B cell (primary cell): ENCODE results near the gene RAD9A. TPM values are rescaled to one million over a fixed set of nuclear protein-coding genes. Genes with fewer than 3 reads are reported as not detected.
A peak's percentile ranks its signal among the peaks of the same experiment; 100 is the strongest.

Source experiments
- ATAC-seq: fragments of 200-7000 bp; cut with Tn5 transposase; one replicate; pipeline ENCODE4 v1.10.0; 2021; ENCODE audit warnings: low read depth, mild to moderate bottlenecking, moderate number of reproducible peaks, moderate library complexity
- CTCF ChIA-PET: fragments of 350-600 bp; sonication (Branson Sonifier 250); formaldehyde crosslinking; loops from one replicate; lab custom pipeline; 2021; ENCODE audit warnings: antibody characterized with exemption, inconsistent platforms; lab: Charles Lee
- POLR2A ChIA-PET: fragments of 350-600 bp; sonication (Branson Sonifier 250); formaldehyde crosslinking; loops from one replicate; lab custom pipeline; 2021; ENCODE audit warnings: antibody characterized with exemption; lab: Charles Lee
- DNase-seq: peaks from one replicate; pipeline ENCODE4 v3.0.0; 2013
- H2AFZ ChIP-seq: 2 replicates; pipeline ENCODE4 v1.6.1; 2012; ENCODE audit warnings: mild to moderate bottlenecking, low read depth, low read length; ENCODE audit not compliant: insufficient read depth, poor library complexity, severe bottlenecking
- H3K27ac ChIP-seq, 2 donors: 1 replicate in 1 of 2; 2 replicates in 1 of 2; pipeline ENCODE4 v1.5.1; 2012 to 2013; ENCODE audit warnings: low read length in 2 of 2, mild to moderate bottlenecking in 2 of 2, moderate library complexity in 1 of 2
- H3K27me3 ChIP-seq, 4 experiments: fragments of 200-600 bp in 1 of 4; sonication (generic) in 1 of 4; replicated peaks in 1 of 4; 1 replicate in 2 of 4; 2 replicates in 2 of 4; pipeline versions ENCODE4 v1.6.1 to v1.7.0; 2013 to 2016; ENCODE audit warnings: low read length in 3 of 4, mild to moderate bottlenecking in 2 of 4, mixed read lengths in 1 of 4, moderate library complexity in 1 of 4; ENCODE audit not compliant: insufficient read depth in 4 of 4, control insufficient read depth in 3 of 4; ENCODE audit errors: control extremely low read depth in 1 of 4
- H3K36me3 ChIP-seq, 2 experiments: replicated peaks in 1 of 2; 1 replicate in 1 of 2; 2 replicates in 1 of 2; pipeline versions ENCODE4 v1.6.1 to v1.7.1; 2013; ENCODE audit warnings: low read length in 1 of 2; ENCODE audit not compliant: insufficient read depth in 2 of 2, control insufficient read depth in 1 of 2; ENCODE audit errors: control extremely low read depth in 1 of 2, extremely low read depth in 1 of 2
- H3K4me1 ChIP-seq, 2 donors: fragments of 200-600 bp in 1 of 2; sonication (generic) in 1 of 2; 1 replicate in 1 of 2; 2 replicates in 1 of 2; pipeline versions ENCODE4 v1.5.1 to v1.6.1; 2013 to 2017; ENCODE audit warnings: low read length in 2 of 2; ENCODE audit not compliant: control insufficient read depth in 2 of 2, insufficient read depth in 2 of 2
- H3K4me2 ChIP-seq: replicated peaks from 2 replicates; pipeline ENCODE3; 2012; ENCODE audit warnings: mild to moderate bottlenecking, low read depth, low read length; ENCODE audit not compliant: poor library complexity, severe bottlenecking
- H3K4me3 ChIP-seq, 5 experiments: fragments of 200-600 bp in 1 of 5; sonication (generic) in 1 of 5; 1 replicate in 3 of 5; 2 replicates in 2 of 5; pipeline versions ENCODE4 v1.5.1 to v1.7.0; 2011 to 2016; ENCODE audit warnings: low read length in 4 of 5, mild to moderate bottlenecking in 4 of 5, low read depth in 2 of 5, control low read depth in 1 of 5, moderate library complexity in 1 of 5; ENCODE audit not compliant: insufficient read depth in 1 of 5; ENCODE audit errors: control extremely low read depth in 1 of 5, extremely low read depth in 1 of 5
- H3K79me2 ChIP-seq: fragments of 200-600 bp; sonication (generic); one replicate; pipeline ENCODE4 v1.6.0; 2016; ENCODE audit warnings: low read length; ENCODE audit not compliant: control insufficient read depth, insufficient read depth
- H3K9ac ChIP-seq: fragments of 200-600 bp; sonication (generic); 2 replicates; pipeline ENCODE4 v1.6.1; 2017; ENCODE audit warnings: mild to moderate bottlenecking, low read length, moderate library complexity
- H3K9me3 ChIP-seq, 3 donors: one replicate each; pipeline versions ENCODE4 v1.6.1 to v1.7.1; 2013; ENCODE audit warnings: low read length in 2 of 3; ENCODE audit not compliant: control insufficient read depth in 2 of 3, insufficient read depth in 1 of 3; ENCODE audit errors: control extremely low read depth in 1 of 3
- H4K20me1 ChIP-seq: 2 replicates; pipeline ENCODE4 v1.6.0; 2012; ENCODE audit warnings: mild to moderate bottlenecking, low read length; ENCODE audit not compliant: insufficient read depth, control insufficient read depth, poor library complexity, severe bottlenecking
- H3K27ac Mint-ChIP-seq: one replicate; pipeline ENCODE4 v1.8.0; 2021; ENCODE audit warnings: mixed read lengths
- H3K27me3 Mint-ChIP-seq: one replicate; pipeline ENCODE4 v1.8.0; 2021; ENCODE audit warnings: mixed read lengths
- H3K4me1 Mint-ChIP-seq: one replicate; pipeline ENCODE4 v1.8.0; 2021; ENCODE audit warnings: mixed read lengths
- H3K4me3 Mint-ChIP-seq: one replicate; pipeline ENCODE4 v1.8.0; 2021; ENCODE audit warnings: mixed read lengths
- H3K9me3 Mint-ChIP-seq: one replicate; pipeline ENCODE4 v1.8.0; 2022; ENCODE audit warnings: mixed read lengths; ENCODE audit not compliant: insufficient read depth
- EZH2 ChIP-seq: IDR thresholded peaks from 2 replicates; pipeline ENCODE4 v1.6.1; 2012; ENCODE audit warnings: borderline replicate concordance, low read depth, mild to moderate bottlenecking, moderate library complexity, low read length; ENCODE audit not compliant: insufficient read depth, poor library complexity, severe bottlenecking
- WGBS: methylation state at CpG from one replicate; pipeline ENCODE4 v1.1.5; 2013; ENCODE audit warnings: missing lambda C conversion rate; ENCODE audit not compliant: insufficient coverage; 5-methylcytosine and 5-hydroxymethylcytosine counted together
- intact Hi-C: fragments of 100-400 bp; cut with micrococcal nuclease; formaldehyde crosslinking; loops from one replicate; pipeline ENCODE4 v1.10.0; 2022
- polyA plus RNA-seq: library from polyadenylated mRNA; depleted of rRNA; stranded (reverse); fragments of >200 nt; gene quantifications from 2 replicates; pipeline ENCODE4 v1.2.3, GENCODE V29; 2012
- total RNA-seq, 2 donors: library from RNA; stranded (reverse); fragments of 120-200 nt in 1 of 2; gene quantifications; 1 replicate in 1 of 2; 2 replicates in 1 of 2; pipeline versions ENCODE4 v1.2.3 to v1.2.4, GENCODE V29; 2013 to 2022
- TF ChIP-seq, protein P1 (sequence below): fragments of 200-600 bp; IDR thresholded peaks from one replicate; pipeline ENCODE4 v1.8.0; 2022; ENCODE audit warnings: antibody characterized with exemption, mild to moderate bottlenecking

Gene RAD9A
- total and polyA plus RNA-seq, 2 donors (not counting 1 experiment from before 2014, with no cell fraction given): 50.6 to 76.8 TPM

DNA sequence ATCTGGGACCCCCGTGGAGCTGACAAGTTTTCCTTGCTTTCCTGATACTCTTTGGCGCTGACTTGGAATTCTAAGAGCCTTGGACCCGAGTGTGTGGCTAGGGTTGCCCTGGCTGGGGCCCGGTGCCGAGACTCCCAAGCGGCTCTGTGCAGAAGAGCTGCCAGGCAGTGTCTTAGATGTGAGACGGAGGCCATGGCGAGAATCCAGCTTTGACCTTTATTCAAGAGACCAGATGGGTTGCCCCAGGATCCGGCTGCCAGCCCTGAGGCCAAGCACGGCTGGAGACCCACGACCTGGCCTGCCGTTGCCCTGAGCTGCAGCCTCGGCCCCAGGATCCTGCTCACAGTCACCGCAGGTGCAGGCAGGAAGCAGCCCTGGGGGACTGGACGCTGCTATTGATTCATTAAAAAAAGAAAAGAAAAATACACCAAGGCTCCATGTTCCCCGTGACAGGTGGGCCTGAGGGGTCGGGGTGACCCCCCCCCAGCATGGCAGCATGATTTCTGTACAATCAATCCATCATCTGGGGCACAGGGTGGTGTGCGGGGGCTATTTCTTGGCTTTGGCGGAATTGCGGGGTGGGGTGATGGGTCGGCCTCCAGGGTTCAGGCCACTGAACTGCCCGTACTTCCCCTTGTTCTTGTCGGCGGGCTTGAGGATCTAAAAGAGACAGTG, 6.3 kb downstream of the RAD9A start:
- POLR2A ChIA-PET: interaction anchor here (1.0 to 1.4 kb wide), 4 partner anchors 9 to 30 kb away, joined by 3 to 4 read pairs (median 3); partner anchors contain the start of gene RPS6KB2
- no peaks in the 10 kb centered on the region for H3K27me3 ChIP-seq
- no peaks in the 10 kb centered on the region for H3K27me3 Mint-ChIP-seq
- peaks cover 2 to 49% of the 10 kb centered on the region in 2 experiments for H3K36me3 ChIP-seq
- no peak overlapping the region for H3K4me2 ChIP-seq
- intact Hi-C loops: no loop called here
- no peak overlapping the region for H2AFZ ChIP-seq
- H3K9me3 Mint-ChIP-seq: no peaks in the 10 kb centered on the region
- TF ChIP-seq, protein P1, sequence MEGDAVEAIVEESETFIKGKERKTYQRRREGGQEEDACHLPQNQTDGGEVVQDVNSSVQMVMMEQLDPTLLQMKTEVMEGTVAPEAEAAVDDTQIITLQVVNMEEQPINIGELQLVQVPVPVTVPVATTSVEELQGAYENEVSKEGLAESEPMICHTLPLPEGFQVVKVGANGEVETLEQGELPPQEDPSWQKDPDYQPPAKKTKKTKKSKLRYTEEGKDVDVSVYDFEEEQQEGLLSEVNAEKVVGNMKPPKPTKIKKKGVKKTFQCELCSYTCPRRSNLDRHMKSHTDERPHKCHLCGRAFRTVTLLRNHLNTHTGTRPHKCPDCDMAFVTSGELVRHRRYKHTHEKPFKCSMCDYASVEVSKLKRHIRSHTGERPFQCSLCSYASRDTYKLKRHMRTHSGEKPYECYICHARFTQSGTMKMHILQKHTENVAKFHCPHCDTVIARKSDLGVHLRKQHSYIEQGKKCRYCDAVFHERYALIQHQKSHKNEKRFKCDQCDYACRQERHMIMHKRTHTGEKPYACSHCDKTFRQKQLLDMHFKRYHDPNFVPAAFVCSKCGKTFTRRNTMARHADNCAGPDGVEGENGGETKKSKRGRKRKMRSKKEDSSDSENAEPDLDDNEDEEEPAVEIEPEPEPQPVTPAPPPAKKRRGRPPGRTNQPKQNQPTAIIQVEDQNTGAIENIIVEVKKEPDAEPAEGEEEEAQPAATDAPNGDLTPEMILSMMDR: no peak
- no peak for TF ChIP-seq EZH2
- H3K4me3 Mint-ChIP-seq: peak overlapping the region; percentile 7
- H3K9me3 ChIP-seq: peaks cover 0 to 2% (median 0%) of the 10 kb centered on the region in 3 donors
- CTCF ChIA-PET: interaction anchor here (1.2 to 1.8 kb wide), 4 partner anchors 15 to 52 kb away, joined by 3 to 6 read pairs (median 4); no protein-coding TSS in a partner anchor
- WGBS: 93% methylated on average over 19 of the region's 24 CpGs
- no peak overlapping the region for H3K4me3 ChIP-seq
- peaks cover 30 to 49% of the 10 kb centered on the region in 2 donors for H3K4me1 ChIP-seq
- DNase-seq (no peak), ATAC-seq (no peak)
- peak overlapping the region; percentile 63 for H3K27ac Mint-ChIP-seq
- no peak overlapping the region for H3K9ac ChIP-seq
- no peak overlapping the region for H3K27ac ChIP-seq
- H3K79me2 ChIP-seq: peaks cover 54% of the 10 kb centered on the region
- peaks cover 61% of the 10 kb centered on the region for H4K20me1 ChIP-seq
- peaks cover 49% of the 10 kb centered on the region for H3K4me1 Mint-ChIP-seq
